ENCODE results near the gene SCN1A. TPM values are rescaled to one million over a fixed set of nuclear protein-coding genes. Genes with fewer than 3 reads are reported as not detected.
A peak's percentile ranks its signal among the peaks of the same experiment; 100 is the strongest.

The SCN1A gene
- total RNA-seq (under 1 TPM; under 0.01 to 0.36 (median 0.23) TPM), polyA plus RNA-seq (under 1 TPM in 1 of 3 donors, not detected in 2; 0.10 TPM)

DNA sequence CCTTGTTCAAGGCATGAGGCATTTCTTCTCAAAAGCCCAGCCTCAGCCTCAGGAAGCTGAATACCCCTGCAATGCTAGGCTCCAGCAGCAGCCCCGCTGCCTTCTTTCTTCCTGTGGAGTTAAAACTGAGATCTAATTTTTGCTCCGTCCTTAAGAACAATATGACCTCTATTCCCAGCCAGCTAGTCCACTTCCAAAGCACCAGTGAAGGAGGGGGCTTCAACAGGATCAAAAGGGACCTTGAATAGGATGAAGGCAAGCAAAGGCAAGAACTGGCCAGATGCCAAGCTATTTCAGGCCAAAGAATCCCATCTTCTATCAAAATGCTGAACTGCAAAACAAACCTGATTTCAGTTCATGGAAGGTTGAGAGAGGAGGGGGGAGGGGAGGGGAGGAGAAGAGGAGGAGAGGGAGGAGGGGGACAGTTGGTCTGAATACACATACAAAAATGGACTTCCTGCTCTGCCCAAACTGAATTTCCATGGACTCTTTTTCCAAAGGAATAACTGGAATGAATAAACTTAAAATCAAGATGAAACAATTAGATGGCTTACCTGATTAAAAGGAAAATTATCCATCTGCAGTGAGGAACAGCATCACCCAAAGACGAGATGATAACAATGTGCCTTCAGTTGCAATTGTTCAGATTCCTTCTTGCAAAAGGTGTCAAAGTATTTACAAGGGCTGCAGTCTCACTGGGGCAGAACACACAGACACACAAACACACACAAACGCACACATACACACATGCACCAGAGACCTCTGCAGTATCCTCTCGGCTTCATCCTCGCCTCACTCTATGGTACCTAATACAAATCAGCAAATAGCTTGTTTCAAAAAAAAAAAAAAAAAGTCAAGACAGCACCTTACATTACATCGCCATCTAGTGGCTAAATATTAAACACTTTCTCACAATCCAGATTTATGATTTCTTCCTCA is at the start of gene SCN1A:
TSS of gene SCN1A (minus strand) at position 804 of the 939 bp plus-strand sequence. CDS start 54,399 bp downstream, outside the sequence.
- intact Hi-C loops (cut with DNase I): loop anchor here (2.0 to 10.0 kb wide), 3 partner anchors 70 to 733 kb away; no protein-coding TSS in a partner anchor
- H3K4me3 ChIP-seq: no peak within 1 kb of the TSS
- H3K36me3 ChIP-seq: no peaks in the 10 kb centered on the region
- WGBS, 2 donors: 25 to 32% methylated on average over 7 of the region's 7 CpGs
- no peak for DNase-seq
- H3K27me3 ChIP-seq: no peaks in the 10 kb centered on the region
- no peak within 1 kb of the TSS for H3K27ac ChIP-seq
- no peak for TF ChIP-seq POLR2A (IDR thresholded peaks at IDR 0.05)
- TF ChIP-seq EP300 (IDR thresholded peaks at IDR 0.05): no peak
- TF ChIP-seq, protein P1, sequence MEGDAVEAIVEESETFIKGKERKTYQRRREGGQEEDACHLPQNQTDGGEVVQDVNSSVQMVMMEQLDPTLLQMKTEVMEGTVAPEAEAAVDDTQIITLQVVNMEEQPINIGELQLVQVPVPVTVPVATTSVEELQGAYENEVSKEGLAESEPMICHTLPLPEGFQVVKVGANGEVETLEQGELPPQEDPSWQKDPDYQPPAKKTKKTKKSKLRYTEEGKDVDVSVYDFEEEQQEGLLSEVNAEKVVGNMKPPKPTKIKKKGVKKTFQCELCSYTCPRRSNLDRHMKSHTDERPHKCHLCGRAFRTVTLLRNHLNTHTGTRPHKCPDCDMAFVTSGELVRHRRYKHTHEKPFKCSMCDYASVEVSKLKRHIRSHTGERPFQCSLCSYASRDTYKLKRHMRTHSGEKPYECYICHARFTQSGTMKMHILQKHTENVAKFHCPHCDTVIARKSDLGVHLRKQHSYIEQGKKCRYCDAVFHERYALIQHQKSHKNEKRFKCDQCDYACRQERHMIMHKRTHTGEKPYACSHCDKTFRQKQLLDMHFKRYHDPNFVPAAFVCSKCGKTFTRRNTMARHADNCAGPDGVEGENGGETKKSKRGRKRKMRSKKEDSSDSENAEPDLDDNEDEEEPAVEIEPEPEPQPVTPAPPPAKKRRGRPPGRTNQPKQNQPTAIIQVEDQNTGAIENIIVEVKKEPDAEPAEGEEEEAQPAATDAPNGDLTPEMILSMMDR (IDR thresholded peaks at IDR 0.05): peak in 2 of 4 experiments; percentile 31 to 53
- TF ChIP-seq POLR2AphosphoS5 (IDR thresholded peaks at IDR 0.05): no peak
- peaks cover 0 to 18% (median 9%) of the 10 kb centered on the region in 4 donors for H3K4me1 ChIP-seq
- no peaks in the 10 kb centered on the region for H3K9me3 ChIP-seq

DNA sequence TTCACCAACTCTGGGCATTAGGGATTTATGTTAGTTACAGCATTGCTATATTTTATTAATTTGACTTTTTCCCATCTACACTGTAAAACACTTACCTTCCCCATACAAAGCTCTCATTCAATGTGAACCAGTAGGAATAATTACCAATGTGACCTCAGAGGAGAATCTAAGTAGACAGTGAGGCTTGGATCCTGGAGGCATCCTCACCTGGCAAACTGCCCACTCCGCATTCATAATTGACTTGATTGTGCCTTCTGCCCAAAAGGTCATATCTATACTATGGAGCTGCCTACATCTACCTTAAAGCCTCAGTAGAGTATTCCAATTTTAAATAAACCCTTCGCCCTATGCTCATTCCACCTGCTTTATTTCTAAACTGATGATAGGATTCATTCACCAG is 45.4 kb upstream of the SCN1A start:
- Histone ChIP-seq H3K27ac (no peak overlapping the region), H3K4me1 (peaks cover 0 to 17% (median 0%) of the 10 kb centered on the region in 4 donors), H3K9me3 (no peaks in the 10 kb centered on the region), H3K27me3 (no peaks in the 10 kb centered on the region), H3K4me3 (no peak overlapping the region), H3K36me3 (no peaks in the 10 kb centered on the region)
- DNase-seq: no peak
- intact Hi-C loops (cut with DNase I): no loop called here
- 91 to 94% methylated on average over 2 of the region's 2 CpGs for WGBS, 2 donors
- TF ChIP-seq POLR2AphosphoS5 (IDR thresholded peaks at IDR 0.05): no peak
- TF ChIP-seq POLR2A (IDR thresholded peaks at IDR 0.05): no peak
- TF ChIP-seq EP300 (IDR thresholded peaks at IDR 0.05): no peak
- TF ChIP-seq, protein P1 (IDR thresholded peaks at IDR 0.05): no peak

DNA sequence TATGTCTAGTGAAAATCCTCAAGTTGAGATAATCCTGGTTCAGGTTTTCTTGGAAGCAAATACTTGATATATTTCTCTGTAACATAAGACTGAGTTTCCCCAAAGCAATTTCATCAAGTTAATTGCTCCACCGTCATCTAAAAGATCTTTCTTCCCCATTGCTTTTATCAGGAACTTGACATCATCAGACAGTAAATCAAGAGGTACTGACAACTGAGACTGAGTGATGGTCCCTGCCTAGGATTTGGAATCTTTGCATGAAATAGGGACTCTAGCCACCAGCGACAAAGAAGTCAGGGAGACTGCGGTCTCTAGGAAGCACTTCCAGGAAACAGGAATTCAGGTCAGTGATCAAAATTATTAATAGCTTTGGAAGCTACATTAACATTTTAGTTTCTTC is 43.4 kb upstream of the SCN1A start:
- Histone ChIP-seq H3K27me3 (no peaks in the 10 kb centered on the region), H3K4me3 (no peak overlapping the region)
- TF ChIP-seq POLR2A (IDR thresholded peaks at IDR 0.05): no peak
- TF ChIP-seq, protein P1 (IDR thresholded peaks at IDR 0.05): no peak
- no peak for TF ChIP-seq EP300 (IDR thresholded peaks at IDR 0.05)
- no peak for TF ChIP-seq POLR2AphosphoS5 (IDR thresholded peaks at IDR 0.05)

DNA sequence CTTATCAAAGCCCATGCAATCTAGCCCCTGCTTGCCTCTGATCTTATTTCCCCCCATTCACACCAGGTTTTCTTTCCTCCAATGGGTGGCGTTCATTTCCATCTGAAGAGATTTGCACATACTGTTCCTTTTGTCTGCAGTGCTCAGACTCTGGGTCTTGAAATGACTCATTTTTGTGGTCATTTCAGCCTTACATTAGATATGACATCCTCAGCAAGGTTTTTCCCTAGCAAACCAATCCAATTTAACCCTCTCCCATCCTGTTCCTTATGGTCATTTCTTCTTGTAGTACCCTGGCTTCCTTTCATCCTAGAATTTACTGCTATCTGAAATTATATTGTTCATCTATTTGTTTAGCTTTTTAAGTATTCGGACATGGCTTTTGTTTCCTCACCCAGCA is 42.5 kb upstream of the SCN1A start:
- intact Hi-C loops (cut with DNase I): no loop called here
- WGBS, 2 donors: 61 to 77% methylated on average over 2 of the region's 2 CpGs
- DNase-seq: no peak
- TF ChIP-seq POLR2A (IDR thresholded peaks at IDR 0.05) (no peak), POLR2AphosphoS5 (IDR thresholded peaks at IDR 0.05) (no peak), EP300 (IDR thresholded peaks at IDR 0.05) (no peak)
- TF ChIP-seq, protein P1 (IDR thresholded peaks at IDR 0.05): no peak
- Histone ChIP-seq H3K36me3 (no peaks in the 10 kb centered on the region), H3K4me3 (no peak overlapping the region), H3K27me3 (no peaks in the 10 kb centered on the region), H3K9me3 (no peaks in the 10 kb centered on the region), H3K27ac (no peak overlapping the region), H3K4me1 (no peaks in the 10 kb centered on the region)

More for the DNA sequence above, 43.4 kb upstream of the SCN1A start:
- WGBS, 2 donors: 59 to 71% methylated on average over 3 of the region's 3 CpGs
- no peaks in the 10 kb centered on the region for H3K9me3 ChIP-seq
- no peaks in the 10 kb centered on the region for H3K4me1 ChIP-seq
- H3K27ac ChIP-seq: no peak overlapping the region
- no peak for DNase-seq
- H3K36me3 ChIP-seq: no peaks in the 10 kb centered on the region
- intact Hi-C loops (cut with DNase I): no loop called here

All from sigmoid colon (tissue), 7 donors.